Vagina (tissue), 2 donors: ENCODE measurements around the gene POU5F2.

Source experiments
- POLR2A ChIP-seq, 2 donors: fragments of 450-650 bp; IDR thresholded peaks; one replicate each; pipeline ENCODE4 v1.6.1; 2017; ENCODE audit warnings: antibody characterized with exemption in 2 of 2, mild to moderate bottlenecking in 2 of 2, moderate library complexity in 2 of 2
- TF ChIP-seq, protein P1 (sequence below), 3 experiments: fragments of 450-650 bp in 2 of 3; fragments of 200-600 bp in 1 of 3; sonication (generic) in 1 of 3; IDR thresholded peaks; one replicate each; pipeline ENCODE4 v1.5.1; 2017 to 2019; ENCODE audit warnings: antibody characterized with exemption in 3 of 3, mild to moderate bottlenecking in 2 of 3, moderate library complexity in 2 of 3

DNA sequence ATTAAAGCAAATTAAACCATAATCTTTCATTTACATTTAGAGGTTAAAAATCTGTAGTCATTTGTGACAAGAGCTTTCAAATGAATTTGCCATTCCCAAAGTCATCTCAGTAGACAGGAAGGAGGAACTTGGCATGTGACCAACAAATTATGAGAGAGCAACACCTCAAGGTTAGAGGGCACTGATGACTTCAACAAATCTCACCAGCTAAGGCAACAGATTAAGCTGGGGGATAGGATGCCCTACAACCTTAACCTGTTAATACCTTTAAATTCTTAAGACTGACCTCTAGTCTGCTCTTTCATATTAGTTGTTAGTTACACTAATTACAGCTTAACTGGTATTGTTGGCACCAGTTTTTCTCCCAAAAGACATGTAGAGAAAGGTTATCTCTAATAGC is 18.4 kb downstream of the POU5F2 start:
- TF ChIP-seq, protein P1, sequence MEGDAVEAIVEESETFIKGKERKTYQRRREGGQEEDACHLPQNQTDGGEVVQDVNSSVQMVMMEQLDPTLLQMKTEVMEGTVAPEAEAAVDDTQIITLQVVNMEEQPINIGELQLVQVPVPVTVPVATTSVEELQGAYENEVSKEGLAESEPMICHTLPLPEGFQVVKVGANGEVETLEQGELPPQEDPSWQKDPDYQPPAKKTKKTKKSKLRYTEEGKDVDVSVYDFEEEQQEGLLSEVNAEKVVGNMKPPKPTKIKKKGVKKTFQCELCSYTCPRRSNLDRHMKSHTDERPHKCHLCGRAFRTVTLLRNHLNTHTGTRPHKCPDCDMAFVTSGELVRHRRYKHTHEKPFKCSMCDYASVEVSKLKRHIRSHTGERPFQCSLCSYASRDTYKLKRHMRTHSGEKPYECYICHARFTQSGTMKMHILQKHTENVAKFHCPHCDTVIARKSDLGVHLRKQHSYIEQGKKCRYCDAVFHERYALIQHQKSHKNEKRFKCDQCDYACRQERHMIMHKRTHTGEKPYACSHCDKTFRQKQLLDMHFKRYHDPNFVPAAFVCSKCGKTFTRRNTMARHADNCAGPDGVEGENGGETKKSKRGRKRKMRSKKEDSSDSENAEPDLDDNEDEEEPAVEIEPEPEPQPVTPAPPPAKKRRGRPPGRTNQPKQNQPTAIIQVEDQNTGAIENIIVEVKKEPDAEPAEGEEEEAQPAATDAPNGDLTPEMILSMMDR (IDR thresholded peaks at IDR 0.05): no peak
- no peak for TF ChIP-seq POLR2A (IDR thresholded peaks at IDR 0.05)
